Naive B cell (primary cell): ENCODE measurements around the gene SLC19A3. TPM values are rescaled to one million over a fixed set of nuclear protein-coding genes. Genes with fewer than 3 reads are reported as not detected.
A peak's percentile ranks its signal among the peaks of the same experiment; 100 is the strongest.
"Not testable (repeated sequence)": the region's sequence is repeated elsewhere in the genome, so short reads cannot be mapped to it uniquely, and the experiment has no call there.

ENCODE experiments used
- ATAC-seq, 2 donors: fragments of 150-1000 bp; cut with Tn5 transposase; 2 replicates each; pipeline ENCODE4 v1.10.0; 2021; ENCODE audit warnings: low read depth in 2 of 2, mild to moderate bottlenecking in 2 of 2, moderate library complexity in 2 of 2
- DNase-seq: peaks from one replicate; pipeline ENCODE4 v3.0.0; 2022
- H3K27ac Mint-ChIP-seq, 6 donors: one replicate each; pipeline ENCODE4 v1.8.0; 2020 to 2022; ENCODE audit warnings: mild to moderate bottlenecking in 6 of 6, mixed read lengths in 6 of 6, moderate library complexity in 5 of 6, inconsistent platforms in 2 of 6
- H3K27me3 Mint-ChIP-seq, 3 donors: one replicate each; pipeline ENCODE4 v1.8.0; 2021 to 2022; ENCODE audit warnings: mixed read lengths in 3 of 3, mild to moderate bottlenecking in 1 of 3
- H3K36me3 Mint-ChIP-seq, 2 donors: one replicate each; pipeline ENCODE4 v1.8.0; 2020 to 2022; ENCODE audit warnings: mixed read lengths in 2 of 2, inconsistent platforms in 1 of 2, mild to moderate bottlenecking in 1 of 2
- H3K4me1 Mint-ChIP-seq, 3 donors: one replicate each; pipeline ENCODE4 v1.8.0; 2020 to 2022; ENCODE audit warnings: mixed read lengths in 3 of 3, inconsistent platforms in 1 of 3, mild to moderate bottlenecking in 1 of 3, moderate library complexity in 1 of 3
- H3K4me3 Mint-ChIP-seq, 8 donors: one replicate each; pipeline ENCODE4 v1.8.0; 2020 to 2022; ENCODE audit warnings: mild to moderate bottlenecking in 8 of 8, mixed read lengths in 8 of 8, moderate library complexity in 8 of 8, inconsistent platforms in 2 of 8
- H3K9me3 Mint-ChIP-seq, 7 donors: one replicate each; pipeline ENCODE4 v1.8.0; 2020 to 2022; ENCODE audit warnings: mixed read lengths in 7 of 7, mild to moderate bottlenecking in 5 of 7, inconsistent platforms in 2 of 7, moderate library complexity in 1 of 7
- polyA plus RNA-seq, 6 donors: library from polyadenylated mRNA; unstranded; fragments of 300-500 nt; fragmentation: Illumina TruSeq; gene quantifications; one replicate each; pipeline ENCODE4 v1.2.3, GENCODE V29; 2021; ENCODE audit warnings: low read depth in 6 of 6

SLC19A3 gene
- polyA plus RNA-seq, 6 donors from 2014 or later: not detected

DNA sequence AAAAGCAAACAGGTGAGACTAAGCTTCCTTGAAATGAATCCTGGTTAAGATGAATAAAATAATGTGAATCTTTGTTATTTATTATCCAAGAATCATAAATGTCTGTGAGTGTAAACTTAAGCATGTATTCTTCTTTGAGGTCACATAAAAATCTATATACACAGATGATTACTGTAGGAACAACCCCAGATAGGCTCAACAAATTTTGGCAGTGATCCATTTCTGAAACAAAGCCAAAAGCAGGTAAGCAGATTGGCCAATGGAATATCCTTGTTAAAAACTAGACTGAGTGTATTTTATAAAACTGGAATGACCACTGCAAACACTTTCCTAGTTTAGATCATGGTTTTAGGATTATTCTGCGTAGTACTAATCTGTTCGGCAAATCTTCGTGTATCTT is 39.9 kb downstream of the SLC19A3 start:
- no peak for DNase-seq
- no peak for ATAC-seq
- Mint-ChIP-seq H3K36me3 (no peaks in the 10 kb centered on the region), H3K9me3 (peaks cover 0 to 9% (median 0%) of the 10 kb centered on the region in 7 donors), H3K27me3 (peaks cover 0 to 8% (median 8%) of the 10 kb centered on the region in 3 donors), H3K27ac (no peak overlapping the region), H3K4me1 (no peaks in the 10 kb centered on the region), H3K4me3 (no peak overlapping the region)

DNA sequence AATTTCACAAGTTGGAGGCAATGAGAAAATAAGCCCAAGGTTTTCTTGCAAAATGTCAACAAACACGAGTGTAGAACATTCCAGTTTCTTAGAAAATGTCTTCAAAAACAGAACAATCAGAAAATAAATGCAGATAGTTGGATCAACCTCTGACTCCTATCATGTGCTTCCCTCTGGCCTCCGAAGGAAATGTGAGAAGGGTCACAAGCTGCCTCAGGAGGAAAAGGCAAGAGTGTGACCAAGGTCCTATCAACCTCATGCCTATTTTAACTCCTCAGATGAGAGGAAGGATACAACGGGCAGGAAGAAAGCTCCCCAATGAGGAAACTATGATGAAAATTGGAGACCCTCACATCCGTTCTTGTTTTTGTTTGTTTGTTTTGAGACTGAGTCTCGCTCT is 43.3 kb downstream of the SLC19A3 start:
- Mint-ChIP-seq H3K36me3 (no peaks in the 10 kb centered on the region), H3K4me1 (no peaks in the 10 kb centered on the region), H3K27ac (no peak overlapping the region), H3K9me3 (peaks cover 0 to 9% (median 0%) of the 10 kb centered on the region in 7 donors), H3K27me3 (peaks cover 8 to 22% (median 9%) of the 10 kb centered on the region in 3 donors), H3K4me3 (no peak overlapping the region)
- ATAC-seq (no peak), DNase-seq (no peak)

DNA sequence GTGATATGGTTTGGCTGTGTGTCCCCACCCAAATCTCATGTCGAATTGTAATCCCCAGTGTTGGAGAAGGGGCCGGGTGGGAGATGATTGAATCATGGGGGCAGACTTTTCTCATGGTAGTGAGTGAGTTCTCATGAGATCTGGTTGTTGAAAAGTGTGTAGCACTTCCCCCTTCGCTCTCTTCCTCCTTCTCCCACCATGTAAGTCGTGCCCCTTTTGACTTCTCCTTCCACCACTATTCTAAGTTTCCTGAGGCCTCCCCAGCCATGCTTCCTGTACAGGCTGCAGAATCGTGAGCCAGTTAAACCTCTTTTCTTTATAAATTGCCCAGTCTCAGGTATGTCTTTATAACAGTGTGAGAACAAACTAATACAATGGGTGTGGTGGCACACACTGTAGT is 44.2 kb downstream of the SLC19A3 start:
- ATAC-seq: not testable (repeated sequence)

DNA sequence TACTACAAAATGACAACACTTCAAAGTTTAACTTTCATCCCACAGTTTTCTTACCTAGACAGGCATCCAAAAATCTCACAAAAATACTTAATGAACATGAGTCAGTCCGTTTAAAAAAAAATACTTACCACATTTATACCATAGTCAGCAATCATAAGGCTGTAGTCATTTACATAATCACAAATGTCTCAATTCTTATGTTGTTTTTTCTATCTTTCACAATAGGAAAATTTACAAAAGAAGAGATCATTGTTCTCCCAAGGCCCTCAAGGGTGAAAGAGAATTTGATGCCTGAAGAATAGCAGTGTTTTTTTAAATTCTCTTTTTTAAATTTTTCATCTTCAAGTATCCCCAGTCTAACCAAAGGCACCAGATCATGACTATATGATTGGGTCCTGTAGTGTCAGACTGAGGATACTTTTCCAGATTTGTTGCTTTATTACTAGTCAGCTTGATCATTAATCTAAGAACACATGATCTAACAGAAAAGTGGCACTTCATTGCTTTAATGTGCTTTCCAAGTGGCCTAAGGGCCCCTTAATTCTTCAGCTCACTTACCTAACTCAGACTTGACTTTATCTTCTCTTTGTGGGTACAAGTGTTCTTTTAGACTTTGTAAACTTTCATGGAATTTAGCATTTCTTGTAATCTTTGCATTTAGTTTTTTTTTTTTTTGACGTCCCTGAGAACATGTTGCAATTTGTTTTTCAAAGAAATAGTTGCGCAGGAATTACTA is 46.5 kb downstream of the SLC19A3 start:
- H3K27ac Mint-ChIP-seq: no peak overlapping the region
- H3K36me3 Mint-ChIP-seq: no peaks in the 10 kb centered on the region
- no peaks in the 10 kb centered on the region for H3K4me1 Mint-ChIP-seq
- H3K4me3 Mint-ChIP-seq: no peak overlapping the region
- ATAC-seq (no peak), DNase-seq (no peak)
- H3K27me3 Mint-ChIP-seq: peaks cover 4 to 26% (median 18%) of the 10 kb centered on the region in 3 donors
- H3K9me3 Mint-ChIP-seq: peaks cover 0 to 4% (median 0%) of the 10 kb centered on the region in 7 donors

More for the DNA sequence above, 44.2 kb downstream of the SLC19A3 start:
- DNase-seq, H3K36me3 Mint-ChIP-seq, H3K9me3 Mint-ChIP-seq, H3K27ac Mint-ChIP-seq, H3K4me3 Mint-ChIP-seq, H3K4me1 Mint-ChIP-seq: not testable (repeated sequence)
- H3K27me3 Mint-ChIP-seq: peaks cover 8 to 22% (median 9%) of the 10 kb centered on the region in 3 donors

DNA sequence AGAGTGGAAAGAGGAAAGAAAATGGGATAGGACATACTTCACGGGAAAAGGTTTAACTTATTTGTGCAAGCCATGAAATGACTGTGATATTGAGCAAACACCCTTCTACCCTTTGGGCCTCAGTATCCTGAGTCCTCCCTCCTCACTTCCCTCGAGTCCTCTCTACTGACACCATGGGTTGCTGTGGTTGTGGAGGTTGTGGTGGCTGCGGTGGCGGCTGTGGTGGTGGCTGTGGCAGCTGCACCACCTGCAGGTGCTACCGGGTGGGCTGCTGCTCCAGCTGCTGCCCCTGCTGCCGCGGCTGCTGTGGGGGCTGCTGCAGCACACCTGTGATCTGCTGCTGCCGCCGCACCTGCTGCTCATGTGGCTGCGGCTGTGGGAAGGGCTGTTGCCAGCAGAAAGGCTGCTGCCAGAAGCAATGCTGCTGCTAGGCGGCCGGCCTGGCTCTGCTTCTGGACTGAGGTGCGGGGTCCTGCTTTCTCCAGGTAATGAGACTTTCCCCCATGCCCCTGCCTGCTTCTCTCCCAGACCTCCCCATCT is 51.1 kb downstream of the SLC19A3 start, which contains the start of gene SCYGR5:
SCYGR5 (plus strand) TSS at position 174 of the 540 bp plus-strand sequence; CDS start at position 174, 0 bp downstream.
- H3K27ac Mint-ChIP-seq: peak within 1 kb of the TSS in 1 of 6 donors; percentile 35
- not testable (repeated sequence) for H3K4me1 Mint-ChIP-seq, H3K36me3 Mint-ChIP-seq, H3K9me3 Mint-ChIP-seq, H3K4me3 Mint-ChIP-seq, DNase-seq, ATAC-seq
- peaks cover 0 to 22% (median 18%) of the 10 kb centered on the region in 3 donors for H3K27me3 Mint-ChIP-seq

DNA sequence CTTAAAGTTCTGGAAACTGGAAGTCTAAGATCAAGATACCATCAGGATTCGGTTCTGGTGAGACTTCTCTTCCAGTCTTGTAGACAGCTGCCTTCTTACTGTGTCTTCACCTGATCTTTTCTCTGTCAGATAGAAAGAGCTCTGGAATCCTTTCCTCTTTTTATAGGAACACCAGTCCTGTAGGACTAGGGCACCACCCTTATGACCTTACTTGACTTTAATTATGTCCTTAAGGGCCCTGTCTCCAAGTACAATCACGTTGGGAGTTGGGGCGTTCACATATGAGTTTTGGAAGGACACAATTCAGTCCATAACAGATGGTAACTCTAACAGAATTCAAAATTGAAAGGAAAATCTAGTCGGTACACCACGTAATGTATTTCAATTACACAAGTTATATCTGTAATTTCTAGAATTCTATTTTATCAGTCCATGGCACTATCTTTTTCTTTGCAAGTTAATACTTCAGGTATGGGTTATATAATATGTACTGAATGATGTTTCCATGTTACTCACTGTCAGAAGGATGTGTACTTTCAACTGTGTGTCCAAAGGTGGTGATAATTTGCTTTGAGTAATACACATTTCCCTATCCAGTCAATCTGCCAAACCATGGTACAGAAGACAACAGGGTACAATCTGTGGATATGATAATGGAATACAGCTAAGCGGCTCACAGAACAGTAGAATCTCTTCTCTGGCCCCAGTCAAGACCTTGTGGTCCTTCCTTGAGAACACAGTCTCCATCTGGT is 52.5 kb downstream of the SLC19A3 start:
- DNase-seq: no peak
- Mint-ChIP-seq H3K27ac (peak overlapping the region in 1 of 6 donors; percentile 40), H3K36me3 (no peaks in the 10 kb centered on the region), H3K27me3 (peaks cover 0 to 18% (median 15%) of the 10 kb centered on the region in 3 donors), H3K9me3 (no peaks in the 10 kb centered on the region), H3K4me3 (no peak overlapping the region), H3K4me1 (no peaks in the 10 kb centered on the region)
- ATAC-seq: no peak

DNA sequence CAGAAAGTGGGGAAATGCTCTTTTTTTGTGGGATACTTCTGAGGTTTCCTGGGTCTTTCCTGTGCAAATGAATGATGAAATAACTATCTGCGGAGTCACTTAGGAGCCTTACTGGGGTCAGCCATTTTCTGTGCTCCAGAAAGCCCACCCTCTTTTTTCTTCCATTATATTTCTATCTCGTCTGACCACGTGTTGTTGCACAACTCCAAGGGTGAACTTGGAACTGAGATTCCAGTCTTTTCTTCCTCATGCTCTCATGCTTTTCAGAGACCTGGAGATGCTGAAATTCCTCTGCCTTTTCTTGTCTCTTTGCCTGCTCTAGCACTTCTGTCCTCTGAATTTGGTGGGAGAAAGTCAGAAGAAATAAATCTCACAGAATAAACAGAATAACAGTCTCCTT is 56.0 kb downstream of the SLC19A3 start:
- no peaks in the 10 kb centered on the region for H3K36me3 Mint-ChIP-seq
- no peak for DNase-seq
- no peaks in the 10 kb centered on the region for H3K9me3 Mint-ChIP-seq
- H3K4me3 Mint-ChIP-seq: no peak overlapping the region
- peaks cover 5 to 7% (median 6%) of the 10 kb centered on the region in 3 donors for H3K27me3 Mint-ChIP-seq
- no peak overlapping the region for H3K27ac Mint-ChIP-seq
- ATAC-seq: no peak
- H3K4me1 Mint-ChIP-seq: no peaks in the 10 kb centered on the region

DNA sequence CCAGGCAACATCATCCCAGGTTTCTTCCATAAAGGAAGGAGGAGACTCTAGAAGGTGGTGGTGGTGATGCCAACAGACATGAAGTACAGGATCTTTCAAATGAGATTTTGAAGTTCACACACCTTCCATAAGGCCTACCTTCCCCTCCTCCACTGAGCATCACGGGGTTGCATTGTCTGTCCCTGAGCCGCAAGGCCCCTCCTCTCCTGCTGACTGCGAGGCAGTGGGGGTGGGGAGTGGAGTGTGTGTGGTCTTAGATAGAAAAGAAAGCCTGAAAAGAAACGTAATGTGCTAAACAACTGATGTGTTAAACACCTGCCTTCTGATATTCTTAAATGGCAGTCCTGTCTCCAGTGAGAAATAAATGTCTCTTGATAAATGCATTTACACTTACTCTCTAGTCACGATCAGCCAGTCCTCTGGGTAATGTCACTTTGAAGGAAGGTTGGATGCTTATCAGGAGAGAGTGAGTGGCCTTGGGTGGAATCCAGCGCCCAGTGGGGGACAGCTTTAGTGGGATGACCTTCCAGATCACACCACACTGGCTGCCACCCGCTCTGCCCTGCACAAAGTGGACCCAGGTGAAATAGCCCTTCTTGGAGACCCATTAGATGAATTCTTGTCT is 56.7 kb downstream of the SLC19A3 start:
- no peaks in the 10 kb centered on the region for H3K4me1 Mint-ChIP-seq
- no peaks in the 10 kb centered on the region for H3K9me3 Mint-ChIP-seq
- H3K27me3 Mint-ChIP-seq: peaks cover 5 to 7% (median 6%) of the 10 kb centered on the region in 3 donors
- H3K36me3 Mint-ChIP-seq: no peaks in the 10 kb centered on the region
- DNase-seq: no peak
- peak overlapping the region in 1 of 8 donors; percentile 14 for H3K4me3 Mint-ChIP-seq
- no peak overlapping the region for H3K27ac Mint-ChIP-seq
- ATAC-seq: no peak

DNA sequence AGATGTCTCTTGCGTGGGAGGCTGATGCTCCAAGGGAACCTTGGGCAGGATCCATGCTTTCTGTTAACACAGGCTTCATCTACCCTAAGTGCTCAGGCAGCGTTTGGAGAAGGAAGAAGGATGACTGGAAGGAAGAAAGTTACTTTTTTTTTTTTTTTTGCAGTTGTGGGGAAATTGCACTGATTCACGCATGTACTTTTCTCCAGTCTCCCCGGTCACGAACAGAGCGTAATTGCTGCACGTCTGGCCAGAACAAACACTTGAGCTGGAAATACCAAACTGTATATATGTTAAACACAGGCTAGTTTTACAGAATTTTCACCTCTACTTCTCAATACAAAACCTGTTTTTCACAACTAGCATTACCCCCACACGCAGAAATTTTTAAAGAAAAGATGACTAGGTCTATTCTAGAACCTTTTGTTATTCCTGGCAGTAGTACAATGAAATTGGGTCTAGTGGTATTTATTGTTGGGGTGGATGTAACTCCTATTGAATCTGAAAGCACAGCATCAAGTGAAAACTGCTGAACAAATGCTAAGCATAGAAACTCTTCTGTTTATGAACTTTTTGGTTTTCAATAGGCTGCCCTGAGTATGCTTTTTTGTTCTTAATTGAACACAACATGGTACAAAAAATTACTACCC is 60.5 kb downstream of the SLC19A3 start:
- H3K9me3 Mint-ChIP-seq: no peaks in the 10 kb centered on the region
- no peak overlapping the region for H3K27ac Mint-ChIP-seq
- H3K36me3 Mint-ChIP-seq: no peaks in the 10 kb centered on the region
- H3K4me3 Mint-ChIP-seq: no peak overlapping the region
- no peaks in the 10 kb centered on the region for H3K4me1 Mint-ChIP-seq
- no peak for DNase-seq
- no peak for ATAC-seq
- peaks cover 11 to 17% (median 11%) of the 10 kb centered on the region in 3 donors for H3K27me3 Mint-ChIP-seq

DNA sequence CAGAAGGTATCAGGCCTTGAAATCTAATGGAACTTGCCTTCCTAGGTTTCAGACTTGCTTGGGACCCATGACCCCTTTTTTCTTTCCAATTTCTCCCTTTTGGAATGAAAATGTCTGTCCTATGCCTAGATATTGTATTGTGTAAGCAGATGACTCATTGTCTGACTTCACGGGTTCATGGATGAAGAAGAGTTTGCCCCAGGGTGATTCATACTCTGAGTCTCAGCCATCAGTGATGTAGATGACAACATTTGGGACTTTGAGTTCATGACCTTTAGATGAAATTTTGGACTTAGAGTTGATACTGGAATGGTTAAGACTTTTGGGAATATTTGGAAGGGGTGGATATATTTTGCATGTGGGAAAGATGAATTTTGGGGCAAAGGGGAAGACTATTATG is 62.4 kb downstream of the SLC19A3 start:
- H3K27ac Mint-ChIP-seq: no peak overlapping the region
- DNase-seq: no peak

DNA sequence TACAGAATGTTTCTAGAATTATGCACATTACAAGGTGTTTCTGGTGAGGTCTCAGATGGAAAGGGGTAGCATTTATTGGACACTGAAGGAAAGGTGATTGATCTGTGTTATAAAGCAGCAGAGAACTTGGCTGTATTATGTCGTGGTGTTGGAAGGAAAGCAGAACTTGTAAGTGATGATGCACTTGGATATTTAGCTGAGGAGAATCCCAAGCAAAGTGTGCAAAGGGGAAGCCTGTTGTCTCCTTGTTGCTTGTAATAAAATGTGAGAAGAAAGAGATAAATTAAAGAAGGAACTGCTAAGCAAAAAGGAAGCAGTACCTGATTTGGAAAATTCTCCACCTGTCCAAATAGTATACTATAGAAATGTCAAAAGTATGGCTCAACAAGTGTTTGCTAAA is 63.4 kb downstream of the SLC19A3 start:
- DNase-seq (no peak), ATAC-seq (no peak)
- Mint-ChIP-seq H3K9me3 (no peaks in the 10 kb centered on the region), H3K36me3 (no peaks in the 10 kb centered on the region), H3K4me3 (no peak overlapping the region), H3K27me3 (peaks cover 10 to 17% (median 14%) of the 10 kb centered on the region in 3 donors), H3K4me1 (no peaks in the 10 kb centered on the region), H3K27ac (no peak overlapping the region)

More for the DNA sequence above, 62.4 kb downstream of the SLC19A3 start:
- no peaks in the 10 kb centered on the region for H3K9me3 Mint-ChIP-seq
- H3K4me1 Mint-ChIP-seq: no peaks in the 10 kb centered on the region
- ATAC-seq: no peak
- peaks cover 6 to 17% (median 16%) of the 10 kb centered on the region in 3 donors for H3K27me3 Mint-ChIP-seq
- no peaks in the 10 kb centered on the region for H3K36me3 Mint-ChIP-seq
- H3K4me3 Mint-ChIP-seq: no peak overlapping the region

DNA sequence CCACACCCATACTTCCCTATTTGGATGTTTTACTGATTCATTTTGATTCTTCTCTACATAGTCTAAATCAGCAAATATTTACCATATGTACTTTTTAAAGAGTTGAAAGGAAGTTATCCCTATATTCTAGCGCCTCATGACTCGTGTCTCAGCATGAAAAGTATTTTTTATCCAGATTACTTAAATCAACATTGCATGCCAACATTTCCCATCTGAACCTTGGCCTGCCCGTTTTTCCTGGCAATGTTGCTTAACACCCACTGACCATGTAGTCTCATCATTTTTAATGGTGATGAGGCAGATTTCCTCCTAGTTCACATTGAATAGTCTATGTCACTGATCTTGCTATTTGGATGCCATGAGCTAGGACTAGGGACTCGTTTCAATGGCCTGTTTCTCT is 64.4 kb downstream of the SLC19A3 start:
- Mint-ChIP-seq H3K4me1 (no peaks in the 10 kb centered on the region), H3K36me3 (no peaks in the 10 kb centered on the region), H3K9me3 (no peaks in the 10 kb centered on the region), H3K27ac (no peak overlapping the region), H3K27me3 (peaks cover 12 to 20% (median 17%) of the 10 kb centered on the region in 3 donors), H3K4me3 (no peak overlapping the region)
- DNase-seq (no peak), ATAC-seq (no peak)

DNA sequence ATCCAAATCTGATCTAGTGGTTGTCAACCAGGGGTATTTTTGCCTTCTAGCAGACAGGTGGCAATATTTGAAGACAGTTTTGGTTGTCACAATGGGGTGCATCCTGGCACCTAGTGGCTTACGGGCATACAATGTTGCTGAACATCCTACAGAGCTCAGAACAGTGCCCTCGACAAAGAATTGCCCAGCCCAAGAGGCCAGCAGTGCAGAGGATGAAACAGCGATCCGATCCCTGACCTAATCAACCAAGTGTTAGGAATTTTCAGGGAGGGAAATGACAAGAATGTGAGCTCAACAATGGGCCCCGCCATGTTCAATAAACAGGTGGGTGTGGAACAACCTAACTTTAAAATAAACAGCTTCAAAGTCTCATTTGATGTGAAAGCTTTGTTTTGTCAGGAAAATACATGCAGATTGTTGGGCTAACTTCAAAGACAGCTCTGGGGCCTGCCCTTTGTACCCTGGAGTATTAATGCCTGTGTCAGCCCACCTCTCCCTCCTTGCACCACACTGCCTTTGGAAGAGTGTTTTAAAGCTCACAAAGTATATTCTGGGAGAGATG is 73.8 kb downstream of the SLC19A3 start:
- Mint-ChIP-seq H3K4me1 (no peaks in the 10 kb centered on the region), H3K27me3 (peaks cover 3 to 28% (median 4%) of the 10 kb centered on the region in 3 donors), H3K9me3 (no peaks in the 10 kb centered on the region), H3K4me3 (no peak overlapping the region), H3K36me3 (no peaks in the 10 kb centered on the region), H3K27ac (no peak overlapping the region)
- ATAC-seq (no peak), DNase-seq (no peak)
